Osteocyte (in vitro differentiated cells): Measurements from ENCODE around the gene C1orf198. TPM values are rescaled to one million over a fixed set of nuclear protein-coding genes. Genes with fewer than 3 reads are reported as not detected.

Experiments
- DNase-seq: peaks from one replicate; pipeline ENCODE4 v3.0.0; 2021; ENCODE audit warnings: mixed read lengths; ENCODE audit not compliant: unreplicated experiment; ENCODE audit errors: extremely low spot score
- H3K27ac Mint-ChIP-seq: one replicate; pipeline ENCODE4 v1.8.0; 2021; ENCODE audit warnings: mild to moderate bottlenecking, mixed read lengths; ENCODE audit not compliant: unreplicated experiment
- H3K27me3 Mint-ChIP-seq: one replicate; pipeline ENCODE4 v1.8.0; 2021; ENCODE audit warnings: mixed read lengths; ENCODE audit not compliant: unreplicated experiment
- H3K36me3 Mint-ChIP-seq: one replicate; pipeline ENCODE4 v1.8.0; 2021; ENCODE audit warnings: mixed read lengths; ENCODE audit not compliant: unreplicated experiment
- H3K4me1 Mint-ChIP-seq: one replicate; pipeline ENCODE4 v1.8.0; 2021; ENCODE audit warnings: mixed read lengths; ENCODE audit not compliant: unreplicated experiment
- H3K4me3 Mint-ChIP-seq: one replicate; pipeline ENCODE4 v1.8.0; 2021; ENCODE audit warnings: mild to moderate bottlenecking, moderate library complexity, mixed read lengths; ENCODE audit not compliant: unreplicated experiment
- H3K9me3 Mint-ChIP-seq: one replicate; pipeline ENCODE4 v1.8.0; 2021; ENCODE audit warnings: mixed read lengths; ENCODE audit not compliant: unreplicated experiment
- total RNA-seq: library from RNA; stranded (reverse); gene quantifications from 2 replicates; pipeline ENCODE4 v1.2.1, GENCODE V29; 2021
- TF ChIP-seq, protein P1 (sequence below): fragments of 200-600 bp; sonication (generic); IDR thresholded peaks from 2 replicates; pipeline ENCODE4 v1.5.0; 2021; ENCODE audit warnings: antibody characterized with exemption, mild to moderate bottlenecking, moderate library complexity

Gene C1orf198
- total RNA-seq, 1 donor from 2014 or later = 281 TPM

DNA sequence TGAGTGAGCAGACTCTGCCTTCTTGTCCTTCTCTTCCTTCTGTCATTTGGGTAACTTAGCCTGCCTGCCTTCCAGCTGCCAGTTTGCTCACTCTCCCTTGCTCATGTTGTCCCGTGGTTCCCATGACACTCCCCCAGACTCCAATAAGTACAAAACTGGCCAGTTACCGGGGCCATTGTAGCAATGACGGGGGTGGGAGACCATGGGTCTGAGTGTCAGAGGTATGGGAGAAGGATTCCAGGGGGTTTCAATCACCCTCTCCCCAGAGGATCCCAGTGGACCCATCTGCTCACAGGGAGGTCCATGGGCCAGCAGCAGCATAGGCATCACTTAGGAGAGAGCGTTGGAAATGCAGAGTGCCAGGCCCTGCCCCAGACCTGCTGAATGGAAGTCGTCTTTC is 69.8 kb downstream of the C1orf198 start:
- DNase-seq = peak; percentile 44
- Mint-ChIP-seq H3K27me3 (no peaks in the 10 kb centered on the region), H3K27ac (no peak overlapping the region), H3K4me3 (no peak overlapping the region), H3K4me1 (peaks cover 34% of the 10 kb centered on the region), H3K36me3 (no peaks in the 10 kb centered on the region), H3K9me3 (no peaks in the 10 kb centered on the region)
- TF ChIP-seq, protein P1, sequence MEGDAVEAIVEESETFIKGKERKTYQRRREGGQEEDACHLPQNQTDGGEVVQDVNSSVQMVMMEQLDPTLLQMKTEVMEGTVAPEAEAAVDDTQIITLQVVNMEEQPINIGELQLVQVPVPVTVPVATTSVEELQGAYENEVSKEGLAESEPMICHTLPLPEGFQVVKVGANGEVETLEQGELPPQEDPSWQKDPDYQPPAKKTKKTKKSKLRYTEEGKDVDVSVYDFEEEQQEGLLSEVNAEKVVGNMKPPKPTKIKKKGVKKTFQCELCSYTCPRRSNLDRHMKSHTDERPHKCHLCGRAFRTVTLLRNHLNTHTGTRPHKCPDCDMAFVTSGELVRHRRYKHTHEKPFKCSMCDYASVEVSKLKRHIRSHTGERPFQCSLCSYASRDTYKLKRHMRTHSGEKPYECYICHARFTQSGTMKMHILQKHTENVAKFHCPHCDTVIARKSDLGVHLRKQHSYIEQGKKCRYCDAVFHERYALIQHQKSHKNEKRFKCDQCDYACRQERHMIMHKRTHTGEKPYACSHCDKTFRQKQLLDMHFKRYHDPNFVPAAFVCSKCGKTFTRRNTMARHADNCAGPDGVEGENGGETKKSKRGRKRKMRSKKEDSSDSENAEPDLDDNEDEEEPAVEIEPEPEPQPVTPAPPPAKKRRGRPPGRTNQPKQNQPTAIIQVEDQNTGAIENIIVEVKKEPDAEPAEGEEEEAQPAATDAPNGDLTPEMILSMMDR = no peak

DNA sequence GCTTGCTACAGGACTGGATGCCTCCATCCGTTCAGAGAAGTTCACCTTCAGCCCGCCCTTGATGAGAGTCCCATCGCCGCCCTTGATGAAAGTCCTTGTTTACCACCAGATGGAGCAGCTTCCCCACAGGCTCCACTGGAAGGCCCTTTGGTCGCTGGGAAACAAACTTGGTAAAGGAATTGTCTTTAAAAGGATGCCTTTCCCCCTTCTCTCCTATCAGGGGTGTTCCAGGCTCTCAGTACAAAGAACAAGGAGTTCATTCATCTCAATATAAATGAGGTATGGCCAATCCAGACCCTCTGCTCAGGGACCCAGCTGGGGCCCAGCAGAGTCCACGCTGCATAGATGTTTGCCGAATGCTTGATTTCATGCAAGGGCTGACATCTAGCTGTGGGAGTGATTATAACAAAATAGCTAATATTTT is 70.4 kb downstream of the C1orf198 start:
- Mint-ChIP-seq H3K27me3 (no peaks in the 10 kb centered on the region), H3K4me3 (no peak overlapping the region), H3K36me3 (no peaks in the 10 kb centered on the region), H3K4me1 (peaks cover 36% of the 10 kb centered on the region), H3K9me3 (no peaks in the 10 kb centered on the region), H3K27ac (no peak overlapping the region)
- DNase-seq = peak; percentile 87
- TF ChIP-seq, protein P1 = peak; percentile 91

DNA sequence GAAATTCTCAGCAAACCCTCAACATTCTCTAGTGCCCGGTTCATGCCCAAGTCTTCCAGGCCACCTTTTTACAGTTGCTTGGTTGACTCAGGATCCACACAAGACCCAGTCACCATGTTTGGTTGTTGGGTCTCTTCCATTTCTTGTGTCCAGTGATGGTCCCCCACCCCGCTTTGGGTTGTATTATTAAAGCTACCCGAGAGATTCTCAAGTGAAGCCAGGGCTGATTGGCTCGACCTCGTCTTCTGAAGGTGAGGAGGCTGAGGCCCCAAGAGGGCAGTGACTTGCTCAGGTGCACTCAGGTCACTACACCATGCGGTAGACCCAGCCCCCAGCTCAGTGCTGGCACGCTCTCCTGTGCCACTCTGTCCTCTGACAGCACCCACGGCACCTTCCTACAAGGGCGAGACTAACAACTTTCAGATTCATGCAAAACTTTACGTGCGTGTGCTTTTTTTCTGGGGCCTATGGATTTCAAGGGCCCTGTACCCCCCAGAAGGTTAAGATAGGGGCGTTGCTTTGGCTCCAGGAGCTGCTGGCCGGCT is 70.9 kb downstream of the C1orf198 start:
- Mint-ChIP-seq H3K4me1 (peaks cover 36% of the 10 kb centered on the region), H3K9me3 (no peaks in the 10 kb centered on the region), H3K4me3 (no peak overlapping the region), H3K36me3 (no peaks in the 10 kb centered on the region), H3K27ac (no peak overlapping the region), H3K27me3 (no peaks in the 10 kb centered on the region)
- DNase-seq = no peak
- TF ChIP-seq, protein P1 = no peak

DNA sequence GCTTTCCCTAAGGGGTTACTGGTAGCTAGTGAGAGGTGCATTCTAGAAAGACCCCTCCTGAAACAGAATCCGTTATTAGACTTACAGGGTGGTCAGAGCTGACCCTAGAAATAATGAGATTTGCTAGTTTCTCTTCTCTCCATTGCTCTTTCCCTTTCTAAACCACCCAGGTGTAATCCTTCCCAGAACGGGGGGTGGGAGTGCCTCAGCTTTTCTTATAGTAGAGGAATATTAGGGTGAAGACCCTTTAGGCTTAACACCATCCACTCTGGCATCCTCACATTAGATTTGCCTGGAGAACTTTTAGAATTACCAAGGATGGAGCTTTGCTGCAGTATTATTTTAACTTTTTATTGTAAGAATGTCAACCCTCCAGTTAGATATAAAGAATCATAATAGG is 71.7 kb downstream of the C1orf198 start:
- Mint-ChIP-seq H3K36me3 (no peaks in the 10 kb centered on the region), H3K4me1 (peaks cover 34% of the 10 kb centered on the region), H3K27me3 (no peaks in the 10 kb centered on the region), H3K9me3 (no peaks in the 10 kb centered on the region), H3K4me3 (no peak overlapping the region), H3K27ac (no peak overlapping the region)
- DNase-seq = peak; percentile 36
- TF ChIP-seq, protein P1 = no peak

DNA sequence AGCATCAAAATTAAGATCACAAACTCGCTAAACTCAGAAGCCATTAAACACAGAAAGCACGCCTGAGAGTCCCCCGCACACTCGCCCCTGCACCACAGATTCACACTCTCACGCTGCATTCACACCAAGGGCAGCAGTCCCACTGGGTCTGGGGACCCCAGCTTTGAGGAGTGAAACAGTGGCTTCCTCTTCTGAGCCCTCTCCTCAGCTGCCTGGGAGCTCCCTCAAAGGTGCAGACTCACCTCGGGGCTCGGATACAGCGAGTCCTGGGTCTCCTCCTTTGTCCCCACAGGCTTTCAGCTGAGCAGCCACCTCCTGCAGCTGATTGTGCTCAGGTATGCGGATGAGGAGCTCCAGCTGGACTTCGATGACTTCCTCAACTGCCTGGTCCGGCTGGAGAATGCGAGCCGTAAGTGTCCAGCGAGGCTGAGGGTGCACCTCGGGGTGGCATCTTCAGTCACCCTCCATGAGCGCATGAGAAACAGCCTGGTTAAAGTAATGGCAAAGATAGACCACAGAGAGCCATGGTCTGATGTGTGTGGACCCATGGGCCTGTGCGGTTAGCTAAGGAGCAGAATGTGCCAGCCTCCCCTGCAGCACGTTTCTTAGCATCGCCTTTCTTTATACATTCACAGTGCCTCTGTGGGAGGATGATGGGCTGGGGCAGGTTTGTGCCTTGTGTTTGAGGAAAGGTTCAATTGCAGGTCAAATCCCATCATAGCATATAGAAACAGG is 73.3 kb downstream of the C1orf198 start:
- H3K27me3 Mint-ChIP-seq = no peaks in the 10 kb centered on the region
- H3K27ac Mint-ChIP-seq = no peak overlapping the region
- TF ChIP-seq, protein P1 = no peak
- H3K4me3 Mint-ChIP-seq = no peak overlapping the region
- peak; percentile 62 for DNase-seq
- peaks cover 22% of the 10 kb centered on the region for H3K4me1 Mint-ChIP-seq
- no peaks in the 10 kb centered on the region for H3K9me3 Mint-ChIP-seq
- H3K36me3 Mint-ChIP-seq = no peaks in the 10 kb centered on the region
